Esophagus muscularis mucosa (tissue), 3 donors: ENCODE results near the gene STYX.

Experiments
- CTCF ChIP-seq, 3 experiments: fragments of 200-600 bp in 2 of 3; fragments of 450-650 bp in 1 of 3; sonication (generic) in 2 of 3; IDR thresholded peaks; one replicate each; pipeline ENCODE4 v1.5.1; 2017 to 2019; ENCODE audit warnings: antibody characterized with exemption in 3 of 3, mild to moderate bottlenecking in 2 of 3, moderate library complexity in 1 of 3
- POLR2A ChIP-seq: fragments of 450-650 bp; IDR thresholded peaks from one replicate; pipeline ENCODE4 v1.6.1; 2017; ENCODE audit warnings: antibody characterized with exemption, moderate library complexity, mild to moderate bottlenecking, low read depth

- TF ChIP-seq CTCF (IDR thresholded peaks at IDR 0.05), result no peak
- no peak for TF ChIP-seq POLR2A
Measured at GRCh38 chr14:52786887-52787286, 56.9 kb downstream of the STYX start.
